ENCODE results near the gene C1orf115. TPM values are rescaled to one million over a fixed set of nuclear protein-coding genes. Genes with fewer than 3 reads are reported as not detected.

C1orf115 gene
- polyA plus RNA-seq, 1 of the 3 experiments (the other 2 are of a cell fraction): 4.2 TPM

DNA sequence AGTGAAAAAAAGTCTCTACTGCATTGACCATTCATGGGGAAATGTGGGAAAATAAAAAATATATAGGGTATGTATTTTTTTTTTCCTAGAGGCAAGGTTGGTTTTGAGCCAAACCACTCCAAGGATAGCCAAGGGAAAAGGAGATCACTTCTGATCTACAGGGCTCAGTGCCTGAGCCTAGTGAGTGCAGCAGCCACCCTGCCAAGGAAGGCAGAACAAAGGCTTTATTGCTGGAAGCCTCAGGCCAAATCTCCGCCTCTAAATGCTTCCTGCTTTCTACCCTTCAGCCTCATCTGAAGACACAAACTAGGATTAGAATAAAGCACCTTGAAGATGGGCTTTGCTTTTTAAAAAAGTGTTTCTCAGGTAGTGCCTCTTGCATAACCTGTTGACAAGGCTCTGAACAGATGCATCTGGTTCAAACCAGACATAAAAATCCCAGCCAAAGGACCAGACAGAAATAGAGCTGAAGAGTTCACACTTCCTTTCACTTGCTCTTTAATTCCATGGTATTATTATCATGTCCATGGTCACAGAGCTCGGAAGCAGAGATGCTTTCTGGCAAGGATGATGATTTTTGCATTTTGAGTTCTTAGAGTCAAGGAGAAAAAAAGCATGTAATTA, 10.5 kb downstream of the C1orf115 start:
- no peak for DNase-seq
- no peaks in the 10 kb centered on the region; a peak in 1 of 4 replicates for H3K4me1 ChIP-seq (ENCODE audit: control insufficient read depth in 1 of 2, insufficient read depth in 2 of 2, low read depth in 1 of 2, low read length in 1 of 2)
- no peaks in the 10 kb centered on the region for H4K20me1 ChIP-seq (ENCODE audit: insufficient read depth)
- no peak overlapping the region for H3K9ac ChIP-seq
- TF ChIP-seq TAF1 (IDR thresholded peaks at IDR 0.05; ENCODE audit: borderline replicate concordance, low read depth, low read length) (no peak), MEF2A (IDR thresholded peaks at IDR 0.05; ENCODE audit: borderline replicate concordance, low read depth) (no peak)
- TF ChIP-seq, protein P1, sequence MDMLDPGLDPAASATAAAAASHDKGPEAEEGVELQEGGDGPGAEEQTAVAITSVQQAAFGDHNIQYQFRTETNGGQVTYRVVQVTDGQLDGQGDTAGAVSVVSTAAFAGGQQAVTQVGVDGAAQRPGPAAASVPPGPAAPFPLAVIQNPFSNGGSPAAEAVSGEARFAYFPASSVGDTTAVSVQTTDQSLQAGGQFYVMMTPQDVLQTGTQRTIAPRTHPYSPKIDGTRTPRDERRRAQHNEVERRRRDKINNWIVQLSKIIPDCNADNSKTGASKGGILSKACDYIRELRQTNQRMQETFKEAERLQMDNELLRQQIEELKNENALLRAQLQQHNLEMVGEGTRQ (IDR thresholded peaks at IDR 0.05; ENCODE audit: borderline replicate concordance, low read depth, low read length): no peak
- no peaks in the 10 kb centered on the region for H3K27me3 ChIP-seq (ENCODE audit: insufficient read depth)
- no peaks in the 10 kb centered on the region for H3K9me2 ChIP-seq
- H3F3A ChIP-seq (replicated peaks; ENCODE audit: insufficient read depth): no peaks in the 10 kb centered on the region
- H3K36me3 ChIP-seq (replicated peaks in 1 of 2; ENCODE audit: control insufficient read depth in 1 of 2, insufficient read depth in 2 of 2, low read length in 1 of 2): no peaks in the 10 kb centered on the region
- CTCF ChIA-PET: interaction anchor here (4.2 kb wide), 1 partner anchor 76 kb away, joined by 16 read pairs; no protein-coding TSS in a partner anchor
- no peak overlapping the region for H3K4me2 ChIP-seq
- WGBS (ENCODE audit: low lambda C conversion rate): 75% methylated on average over 2 of the region's 2 CpGs
- no peak overlapping the region for H2AFZ ChIP-seq (ENCODE audit: low read depth)
- H3K9me3 ChIP-seq: no peaks in the 10 kb centered on the region
- no peaks in the 10 kb centered on the region for H3K79me2 ChIP-seq (ENCODE audit: insufficient read depth)
- no peak overlapping the region for H3K4me3 ChIP-seq (ENCODE audit: low read depth in 2 of 2, low read length in 1 of 2)
- no peak overlapping the region for H3K27ac ChIP-seq (ENCODE audit: low read depth in 2 of 2, low read length in 1 of 2)
- POLR2A ChIA-PET: no interaction called here

DNA sequence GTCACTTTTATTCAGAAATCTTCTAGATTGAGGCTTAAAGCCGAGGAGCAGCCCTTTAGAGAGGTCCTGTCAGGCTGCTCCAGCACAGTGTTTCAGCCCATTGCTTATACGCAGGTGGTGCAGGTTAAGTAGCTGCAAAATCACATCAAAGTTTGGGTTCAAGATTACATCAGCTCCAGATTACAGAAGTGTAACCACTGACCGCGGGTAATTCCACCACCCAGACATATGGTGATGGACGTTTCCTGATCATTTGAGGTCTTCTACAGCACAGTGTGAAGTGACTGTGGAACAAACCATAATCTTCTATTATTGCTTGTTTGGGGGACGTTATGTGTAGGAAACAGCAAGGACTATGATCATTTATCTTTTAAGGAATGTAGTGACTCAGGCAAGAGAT, 11.8 kb downstream of the C1orf115 start:
- ChIA-PET CTCF (interaction anchor here (1.0 to 4.2 kb wide), 4 partner anchors 11 to 75 kb away, joined by 3 to 16 read pairs (median 9); partner anchors contain the start of gene C1orf115), POLR2A (no interaction called here)
- no peak overlapping the region for H3K9ac ChIP-seq
- no peak overlapping the region for H3K27ac ChIP-seq (ENCODE audit: low read depth in 2 of 2, low read length in 1 of 2)
- no peaks in the 10 kb centered on the region; a peak in 1 of 4 replicates for H3K4me1 ChIP-seq (ENCODE audit: control insufficient read depth in 1 of 2, insufficient read depth in 2 of 2, low read depth in 1 of 2, low read length in 1 of 2)
- H4K20me1 ChIP-seq (ENCODE audit: insufficient read depth): no peaks in the 10 kb centered on the region
- no peak for TF ChIP-seq MEF2A (IDR thresholded peaks at IDR 0.05; ENCODE audit: borderline replicate concordance, low read depth)
- TF ChIP-seq, protein P2, sequence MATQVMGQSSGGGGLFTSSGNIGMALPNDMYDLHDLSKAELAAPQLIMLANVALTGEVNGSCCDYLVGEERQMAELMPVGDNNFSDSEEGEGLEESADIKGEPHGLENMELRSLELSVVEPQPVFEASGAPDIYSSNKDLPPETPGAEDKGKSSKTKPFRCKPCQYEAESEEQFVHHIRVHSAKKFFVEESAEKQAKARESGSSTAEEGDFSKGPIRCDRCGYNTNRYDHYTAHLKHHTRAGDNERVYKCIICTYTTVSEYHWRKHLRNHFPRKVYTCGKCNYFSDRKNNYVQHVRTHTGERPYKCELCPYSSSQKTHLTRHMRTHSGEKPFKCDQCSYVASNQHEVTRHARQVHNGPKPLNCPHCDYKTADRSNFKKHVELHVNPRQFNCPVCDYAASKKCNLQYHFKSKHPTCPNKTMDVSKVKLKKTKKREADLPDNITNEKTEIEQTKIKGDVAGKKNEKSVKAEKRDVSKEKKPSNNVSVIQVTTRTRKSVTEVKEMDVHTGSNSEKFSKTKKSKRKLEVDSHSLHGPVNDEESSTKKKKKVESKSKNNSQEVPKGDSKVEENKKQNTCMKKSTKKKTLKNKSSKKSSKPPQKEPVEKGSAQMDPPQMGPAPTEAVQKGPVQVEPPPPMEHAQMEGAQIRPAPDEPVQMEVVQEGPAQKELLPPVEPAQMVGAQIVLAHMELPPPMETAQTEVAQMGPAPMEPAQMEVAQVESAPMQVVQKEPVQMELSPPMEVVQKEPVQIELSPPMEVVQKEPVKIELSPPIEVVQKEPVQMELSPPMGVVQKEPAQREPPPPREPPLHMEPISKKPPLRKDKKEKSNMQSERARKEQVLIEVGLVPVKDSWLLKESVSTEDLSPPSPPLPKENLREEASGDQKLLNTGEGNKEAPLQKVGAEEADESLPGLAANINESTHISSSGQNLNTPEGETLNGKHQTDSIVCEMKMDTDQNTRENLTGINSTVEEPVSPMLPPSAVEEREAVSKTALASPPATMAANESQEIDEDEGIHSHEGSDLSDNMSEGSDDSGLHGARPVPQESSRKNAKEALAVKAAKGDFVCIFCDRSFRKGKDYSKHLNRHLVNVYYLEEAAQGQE (IDR thresholded peaks at IDR 0.05; ENCODE audit: low read depth, low read length): no peak
- TF ChIP-seq EP300 (IDR thresholded peaks at IDR 0.05; ENCODE audit: borderline replicate concordance in 1 of 2, low read depth in 1 of 2, low read length in 1 of 2): no peak
- TF ChIP-seq RAD21 (IDR thresholded peaks at IDR 0.05; ENCODE audit: low read length): no peak
- no peak for TF ChIP-seq RCOR1 (IDR thresholded peaks at IDR 0.05; ENCODE audit: low read length)
- no peak for TF ChIP-seq CHD2 (IDR thresholded peaks at IDR 0.05; ENCODE audit: low read length, partially characterized antibody)
- no peak for TF ChIP-seq TAF1 (IDR thresholded peaks at IDR 0.05; ENCODE audit: borderline replicate concordance, low read depth, low read length)
- TF ChIP-seq JUND (IDR thresholded peaks at IDR 0.05): no peak
- TF ChIP-seq, protein P3, sequence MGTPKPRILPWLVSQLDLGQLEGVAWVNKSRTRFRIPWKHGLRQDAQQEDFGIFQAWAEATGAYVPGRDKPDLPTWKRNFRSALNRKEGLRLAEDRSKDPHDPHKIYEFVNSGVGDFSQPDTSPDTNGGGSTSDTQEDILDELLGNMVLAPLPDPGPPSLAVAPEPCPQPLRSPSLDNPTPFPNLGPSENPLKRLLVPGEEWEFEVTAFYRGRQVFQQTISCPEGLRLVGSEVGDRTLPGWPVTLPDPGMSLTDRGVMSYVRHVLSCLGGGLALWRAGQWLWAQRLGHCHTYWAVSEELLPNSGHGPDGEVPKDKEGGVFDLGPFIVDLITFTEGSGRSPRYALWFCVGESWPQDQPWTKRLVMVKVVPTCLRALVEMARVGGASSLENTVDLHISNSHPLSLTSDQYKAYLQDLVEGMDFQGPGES (IDR thresholded peaks at IDR 0.05; ENCODE audit: low read depth, low read length): no peak
- TF ChIP-seq MXI1 (IDR thresholded peaks at IDR 0.05; ENCODE audit: low read depth, low read length): no peak
- no peak for TF ChIP-seq NRF1 (IDR thresholded peaks at IDR 0.05; ENCODE audit: low read depth, low read length)
- TF ChIP-seq SIN3A (IDR thresholded peaks at IDR 0.05; ENCODE audit: borderline replicate concordance, low read depth, low read length): no peak
- TF ChIP-seq, protein P1 (IDR thresholded peaks at IDR 0.05; ENCODE audit: borderline replicate concordance, low read depth, low read length): no peak
- TF ChIP-seq FOXM1 (IDR thresholded peaks at IDR 0.05; ENCODE audit: low read depth): no peak
- H3K9me2 ChIP-seq: no peaks in the 10 kb centered on the region
- no peaks in the 10 kb centered on the region for H3K79me2 ChIP-seq (ENCODE audit: insufficient read depth)
- H3F3A ChIP-seq (replicated peaks; ENCODE audit: insufficient read depth): no peaks in the 10 kb centered on the region
- no peak overlapping the region for H3K4me2 ChIP-seq
- H2AFZ ChIP-seq (ENCODE audit: low read depth): no peak overlapping the region
- H3K27me3 ChIP-seq (ENCODE audit: insufficient read depth): no peaks in the 10 kb centered on the region
- 57% methylated on average over 6 of the region's 6 CpGs for WGBS (ENCODE audit: low lambda C conversion rate)
- H3K9me3 ChIP-seq: no peaks in the 10 kb centered on the region
- DNase-seq: no peak
- no peak overlapping the region for H3K4me3 ChIP-seq (ENCODE audit: low read depth in 2 of 2, low read length in 1 of 2)
- no peaks in the 10 kb centered on the region for H3K36me3 ChIP-seq (replicated peaks in 1 of 2; ENCODE audit: control insufficient read depth in 1 of 2, insufficient read depth in 2 of 2, low read length in 1 of 2)
